ENCODE results near the gene ZBTB44. TPM values are rescaled to one million over a fixed set of nuclear protein-coding genes. Genes with fewer than 3 reads are reported as not detected.
"Not testable (repeated sequence)": the region's sequence is repeated elsewhere in the genome, so short reads cannot be mapped to it uniquely, and the experiment has no call there.

Gene ZBTB44
- polyA plus RNA-seq, 1 experiment, result 18.7 TPM

- H3K27me3 ChIP-seq (ENCODE audit: control insufficient read depth, insufficient read depth, low read length), result no peaks in the 10 kb centered on the region
- no peak for TF ChIP-seq CTCF (IDR thresholded peaks at IDR 0.05; ENCODE audit: low read depth, low read length)
- CTCF ChIA-PET, result interaction anchor here (0.7 kb wide), 1 partner anchor 12 kb away, joined by 4 read pairs; no protein-coding TSS in a partner anchor
- no peaks in the 10 kb centered on the region for H3K9me3 ChIP-seq (ENCODE audit: control insufficient read depth, insufficient read depth, low read length)
- H3K4me3 ChIP-seq (ENCODE audit: low read depth, low read length), result no peak overlapping the region
- H3K27ac ChIP-seq (ENCODE audit: low read depth, low read length), result no peak overlapping the region
- POLR2A ChIA-PET, result interaction anchor here (0.7 kb wide), 1 partner anchor 97 kb away, joined by 5 read pairs; no protein-coding TSS in a partner anchor
- no peak for DNase-seq (ENCODE audit: low read depth, low spot score)
Observed at GRCh38 chr11:130243816-130244215, 70.9 kb downstream of the ZBTB44 start.

GRCh38 chr11:130241713-130242112 lies 73.0 kb downstream of the ZBTB44 start:
- 0 out of 2 replicates have a peak, but pooled peaks have one; percentile 7 for TF ChIP-seq CTCF (IDR thresholded peaks at IDR 0.05; ENCODE audit: low read depth, low read length)
- ChIA-PET POLR2A (no interaction called here), CTCF (interaction anchor here (1.5 kb wide), 1 partner anchor 29 kb away, joined by 5 read pairs; no protein-coding TSS in a partner anchor)
- Histone ChIP-seq H3K27me3 (ENCODE audit: control insufficient read depth, insufficient read depth, low read length) (no peaks in the 10 kb centered on the region), H3K27ac (ENCODE audit: low read depth, low read length) (no peak overlapping the region), H3K4me3 (ENCODE audit: low read depth, low read length) (no peak overlapping the region), H3K9me3 (ENCODE audit: control insufficient read depth, insufficient read depth, low read length) (no peaks in the 10 kb centered on the region)
- DNase-seq (ENCODE audit: low read depth, low spot score), result no peak

- no peak for DNase-seq (ENCODE audit: low read depth, low spot score)
- Histone ChIP-seq H3K9me3 (ENCODE audit: control insufficient read depth, insufficient read depth, low read length) (no peaks in the 10 kb centered on the region), H3K4me3 (ENCODE audit: low read depth, low read length) (no peak overlapping the region), H3K27ac (ENCODE audit: low read depth, low read length) (no peak overlapping the region), H3K27me3 (ENCODE audit: control insufficient read depth, insufficient read depth, low read length) (no peaks in the 10 kb centered on the region)
- no peak for TF ChIP-seq CTCF (IDR thresholded peaks at IDR 0.05; ENCODE audit: low read depth, low read length)
- POLR2A ChIA-PET, result no interaction called here
- CTCF ChIA-PET, result interaction anchor here (1.8 kb wide), 1 partner anchor 25 kb away, joined by 4 read pairs; no protein-coding TSS in a partner anchor
Observed at GRCh38 chr11:130237282-130238006, 77.3 kb downstream of the ZBTB44 start.

- no peak for DNase-seq (ENCODE audit: low read depth, low spot score)
- Histone ChIP-seq H3K27me3 (ENCODE audit: control insufficient read depth, insufficient read depth, low read length) (no peaks in the 10 kb centered on the region), H3K4me3 (ENCODE audit: low read depth, low read length) (no peak overlapping the region), H3K9me3 (ENCODE audit: control insufficient read depth, insufficient read depth, low read length) (no peaks in the 10 kb centered on the region), H3K27ac (ENCODE audit: low read depth, low read length) (no peak overlapping the region)
- CTCF ChIA-PET, result no interaction called here
- POLR2A ChIA-PET, result no interaction called here
- TF ChIP-seq CTCF (IDR thresholded peaks at IDR 0.05; ENCODE audit: low read depth, low read length), result no peak
Observed at GRCh38 chr11:130234315-130234714, 80.4 kb downstream of the ZBTB44 start.

- H3K4me3 ChIP-seq (ENCODE audit: low read depth, low read length); H3K27me3 ChIP-seq (ENCODE audit: control insufficient read depth, insufficient read depth, low read length); DNase-seq (ENCODE audit: low read depth, low spot score); CTCF ChIA-PET; POLR2A ChIA-PET; H3K9me3 ChIP-seq (ENCODE audit: control insufficient read depth, insufficient read depth, low read length); H3K27ac ChIP-seq (ENCODE audit: low read depth, low read length): not testable (repeated sequence)
Observed at GRCh38 chr11:130233888-130234287, 80.8 kb downstream of the ZBTB44 start.

GRCh38 chr11:130233486-130233885 lies 81.2 kb downstream of the ZBTB44 start:
- H3K27me3 ChIP-seq (ENCODE audit: control insufficient read depth, insufficient read depth, low read length); POLR2A ChIA-PET; DNase-seq (ENCODE audit: low read depth, low spot score); H3K4me3 ChIP-seq (ENCODE audit: low read depth, low read length); H3K27ac ChIP-seq (ENCODE audit: low read depth, low read length); H3K9me3 ChIP-seq (ENCODE audit: control insufficient read depth, insufficient read depth, low read length); CTCF ChIA-PET: not testable (repeated sequence)

Data from AG04450 (cell line).